PC-3 (cell line): Measurements from ENCODE around the gene RALGDS. TPM values are rescaled to one million over a fixed set of nuclear protein-coding genes. Genes with fewer than 3 reads are reported as not detected.
A peak's percentile ranks its signal among the peaks of the same experiment; 100 is the strongest.

Source experiments
- ATAC-seq: fragments of 200-7000 bp; cut with Tn5 transposase; 2 replicates; pipeline ENCODE4 v1.9.1; 2020; ENCODE audit warnings: mild to moderate bottlenecking, moderate library complexity
- BruUV-seq: library from RNA; stranded (reverse); fragments of 400-500 nt; replicated peaks from 2 replicates; lab custom pipeline; 2021; lab: Mats Ljungman, UMichigan
- CTCF ChIA-PET: fragments of 300-600 bp; sonication (Branson Sonifier 250); formaldehyde crosslinking; loops from one replicate; lab custom pipeline; 2022; ENCODE audit warnings: antibody characterized with exemption; lab: Charles Lee
- POLR2A ChIA-PET: fragments of 300-600 bp; sonication (Branson Sonifier 250); formaldehyde crosslinking; loops from one replicate; lab custom pipeline; 2022; ENCODE audit warnings: antibody characterized with exemption; ENCODE audit not compliant: unreplicated experiment; lab: Charles Lee
- DNase-seq: peaks from one replicate; pipeline ENCODE4 v3.0.0-alpha.2; 2015
- H2AFZ ChIP-seq: fragments of 300-600 bp; sonication (generic); 2 replicates; pipeline ENCODE4 v1.6.0; 2016; ENCODE audit warnings: antibody characterized with exemption, low read length
- H3F3A ChIP-seq: fragments of 300-600 bp; sonication (generic); one replicate; pipeline ENCODE4 v1.6.0; 2017; ENCODE audit warnings: antibody characterized with exemption, low read length, control low read depth, mild to moderate bottlenecking; ENCODE audit not compliant: unreplicated experiment
- H3K27ac ChIP-seq: fragments of 300-600 bp; sonication (generic); 2 replicates; pipeline ENCODE4 v1.5.1; 2016; ENCODE audit warnings: mild to moderate bottlenecking, low read length
- H3K27me3 ChIP-seq: fragments of 300-600 bp; sonication (generic); 2 replicates; pipeline ENCODE4 v1.6.1; 2016; ENCODE audit warnings: low read length, mixed read lengths
- H3K36me3 ChIP-seq: fragments of 300-600 bp; sonication (generic); 2 replicates; pipeline ENCODE4 v1.6.1; 2016; ENCODE audit warnings: low read depth, mixed run types, low read length, mixed read lengths
- H3K4me1 ChIP-seq: fragments of 300-600 bp; sonication (generic); 2 replicates; pipeline ENCODE4 v1.5.1; 2016; ENCODE audit warnings: low read length; ENCODE audit not compliant: insufficient read depth
- H3K4me2 ChIP-seq: fragments of 300-600 bp; sonication (generic); 2 replicates; pipeline ENCODE4 v1.6.0; 2016; ENCODE audit warnings: low read length
- H3K4me3 ChIP-seq: fragments of 300-600 bp; sonication (generic); 2 replicates; pipeline ENCODE4 v1.5.1; 2016; ENCODE audit warnings: mild to moderate bottlenecking, low read length, mixed read lengths
- H3K79me2 ChIP-seq: fragments of 300-600 bp; sonication (generic); 2 replicates; pipeline ENCODE4 v1.6.1; 2017; ENCODE audit warnings: low read length, mixed read lengths
- H3K9ac ChIP-seq: fragments of 300-600 bp; sonication (generic); 2 replicates; pipeline ENCODE4 v1.6.0; 2016; ENCODE audit warnings: mild to moderate bottlenecking, low read length
- H3K9me2 ChIP-seq: fragments of 300-600 bp; sonication (generic); replicated peaks from 2 replicates; pipeline ENCODE4 v1.6.1; 2016; ENCODE audit warnings: mixed run types, low read length, mixed read lengths
- H3K9me3 ChIP-seq: fragments of 300-600 bp; sonication (generic); 2 replicates; pipeline ENCODE4 v1.6.1; 2016; ENCODE audit warnings: low read length, mixed read lengths
- H4K20me1 ChIP-seq: fragments of 300-600 bp; sonication (generic); 2 replicates; pipeline ENCODE4 v1.6.1; 2016; ENCODE audit warnings: low read length, mixed read lengths
- EZH2 ChIP-seq: fragments of 300-600 bp; sonication (generic); IDR thresholded peaks from one replicate; pipeline ENCODE4 v1.6.1; 2017; ENCODE audit warnings: antibody characterized with exemption, mild to moderate bottlenecking, low read length; ENCODE audit not compliant: unreplicated experiment
- EZH2phosphoT487 ChIP-seq: fragments of 300-600 bp; sonication (generic); IDR thresholded peaks from 2 replicates; pipeline ENCODE4 v1.6.1; 2018; ENCODE audit warnings: mild to moderate bottlenecking, antibody characterized with exemption, low read length, borderline replicate concordance
- intact Hi-C: fragments of 100-400 bp; cut with micrococcal nuclease; formaldehyde crosslinking; loops from 2 replicates; pipeline ENCODE4 v1.9.0; 2023
- total RNA-seq: library from RNA; depleted of rRNA; stranded (reverse); fragments of >200 nt; gene quantifications from 2 replicates; pipeline ENCODE4 v1.2.3, GENCODE V29; 2014
- TF ChIP-seq, protein P1 (sequence below): fragments of 300-600 bp; sonication (generic); conservative IDR thresholded peaks from 2 replicates; pipeline ENCODE4 v1.5.1; 2017; ENCODE audit warnings: antibody characterized with exemption, low read depth, mild to moderate bottlenecking, low read length

RALGDS gene
- total RNA-seq, 1 experiment from 2014 or later = 32.2 TPM

DNA sequence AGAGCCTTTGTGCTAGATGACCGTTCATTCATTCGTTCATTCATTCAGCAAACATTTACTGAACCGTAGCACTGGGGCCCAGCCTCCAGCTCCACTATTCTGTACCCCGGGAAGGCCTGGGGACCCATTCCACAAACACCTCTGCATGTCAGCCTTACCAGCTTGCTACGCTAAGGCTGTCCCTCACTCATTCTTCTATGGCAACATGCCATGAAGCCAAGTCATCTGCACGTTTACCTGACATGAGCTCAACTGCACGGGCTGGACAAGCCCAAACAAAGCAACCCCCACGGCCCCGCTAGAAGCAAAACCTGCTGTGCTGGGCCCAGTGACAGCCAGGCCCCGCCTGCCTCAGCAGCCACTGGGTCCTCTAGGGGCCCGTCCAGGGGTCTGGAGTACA is 53.2 kb downstream of the RALGDS start:
- no peaks in the 10 kb centered on the region for H3K9me2 ChIP-seq
- no peaks in the 10 kb centered on the region for H4K20me1 ChIP-seq
- no peak overlapping the region for H3K4me3 ChIP-seq
- no peak overlapping the region for H3K9ac ChIP-seq
- H3K27ac ChIP-seq = no peak overlapping the region
- H3K36me3 ChIP-seq = no peaks in the 10 kb centered on the region
- H3F3A ChIP-seq = no peaks in the 10 kb centered on the region
- no peak for ATAC-seq
- H3K4me2 ChIP-seq = no peak overlapping the region
- POLR2A ChIA-PET = no interaction called here
- no peaks in the 10 kb centered on the region for H3K9me3 ChIP-seq
- TF ChIP-seq, protein P1, sequence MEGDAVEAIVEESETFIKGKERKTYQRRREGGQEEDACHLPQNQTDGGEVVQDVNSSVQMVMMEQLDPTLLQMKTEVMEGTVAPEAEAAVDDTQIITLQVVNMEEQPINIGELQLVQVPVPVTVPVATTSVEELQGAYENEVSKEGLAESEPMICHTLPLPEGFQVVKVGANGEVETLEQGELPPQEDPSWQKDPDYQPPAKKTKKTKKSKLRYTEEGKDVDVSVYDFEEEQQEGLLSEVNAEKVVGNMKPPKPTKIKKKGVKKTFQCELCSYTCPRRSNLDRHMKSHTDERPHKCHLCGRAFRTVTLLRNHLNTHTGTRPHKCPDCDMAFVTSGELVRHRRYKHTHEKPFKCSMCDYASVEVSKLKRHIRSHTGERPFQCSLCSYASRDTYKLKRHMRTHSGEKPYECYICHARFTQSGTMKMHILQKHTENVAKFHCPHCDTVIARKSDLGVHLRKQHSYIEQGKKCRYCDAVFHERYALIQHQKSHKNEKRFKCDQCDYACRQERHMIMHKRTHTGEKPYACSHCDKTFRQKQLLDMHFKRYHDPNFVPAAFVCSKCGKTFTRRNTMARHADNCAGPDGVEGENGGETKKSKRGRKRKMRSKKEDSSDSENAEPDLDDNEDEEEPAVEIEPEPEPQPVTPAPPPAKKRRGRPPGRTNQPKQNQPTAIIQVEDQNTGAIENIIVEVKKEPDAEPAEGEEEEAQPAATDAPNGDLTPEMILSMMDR = no peak
- no peak for TF ChIP-seq EZH2phosphoT487
- TF ChIP-seq EZH2 = no peak
- H3K79me2 ChIP-seq = no peaks in the 10 kb centered on the region
- intact Hi-C loops = no loop called here
- no peaks in the 10 kb centered on the region for H3K27me3 ChIP-seq
- BruUV-seq = no TSS peak
- H2AFZ ChIP-seq = no peak overlapping the region
- CTCF ChIA-PET = no interaction called here
- H3K4me1 ChIP-seq = no peaks in the 10 kb centered on the region
- peak; percentile 24 for DNase-seq

DNA sequence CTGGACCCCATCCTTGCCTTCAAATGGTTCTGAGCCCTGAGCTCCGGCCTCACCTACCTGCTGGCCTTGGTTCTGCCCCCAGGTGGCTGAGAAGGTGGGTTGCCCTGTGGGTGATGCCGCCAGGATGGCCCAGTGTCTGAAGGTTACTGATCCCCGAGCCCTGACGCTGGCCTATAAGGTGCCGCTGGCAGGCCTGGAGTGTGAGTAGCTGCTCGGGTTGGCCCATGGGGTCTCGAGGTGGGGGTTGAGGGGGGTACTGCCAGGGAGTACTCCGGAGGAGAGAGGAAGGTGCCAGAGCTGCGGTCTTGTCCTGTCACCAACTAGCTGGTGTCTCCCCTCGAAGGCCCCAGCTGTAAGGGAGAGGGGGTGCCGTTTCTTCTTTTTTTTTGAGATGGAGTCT is 54.0 kb downstream of the RALGDS start:
- ATAC-seq (no peak), DNase-seq (no peak)
- no TSS peak for BruUV-seq
- H3K9ac ChIP-seq = no peak overlapping the region
- no peaks in the 10 kb centered on the region for H4K20me1 ChIP-seq
- no peak overlapping the region for H3K4me2 ChIP-seq
- intact Hi-C loops = no loop called here
- H3K79me2 ChIP-seq = no peaks in the 10 kb centered on the region
- ChIA-PET CTCF (interaction anchor here (0.6 kb wide), 1 partner anchor 39 kb away, joined by 5 read pairs; no protein-coding TSS in a partner anchor), POLR2A (no interaction called here)
- no peaks in the 10 kb centered on the region for H3K36me3 ChIP-seq
- H2AFZ ChIP-seq = no peak overlapping the region
- no peaks in the 10 kb centered on the region for H3K9me2 ChIP-seq
- H3F3A ChIP-seq = no peaks in the 10 kb centered on the region
- no peaks in the 10 kb centered on the region for H3K27me3 ChIP-seq
- no peaks in the 10 kb centered on the region for H3K9me3 ChIP-seq
- TF ChIP-seq, protein P1 = no peak
- TF ChIP-seq EZH2phosphoT487 (no peak), EZH2 (no peak)
- no peak overlapping the region for H3K27ac ChIP-seq
- H3K4me3 ChIP-seq = no peak overlapping the region
- no peaks in the 10 kb centered on the region for H3K4me1 ChIP-seq

DNA sequence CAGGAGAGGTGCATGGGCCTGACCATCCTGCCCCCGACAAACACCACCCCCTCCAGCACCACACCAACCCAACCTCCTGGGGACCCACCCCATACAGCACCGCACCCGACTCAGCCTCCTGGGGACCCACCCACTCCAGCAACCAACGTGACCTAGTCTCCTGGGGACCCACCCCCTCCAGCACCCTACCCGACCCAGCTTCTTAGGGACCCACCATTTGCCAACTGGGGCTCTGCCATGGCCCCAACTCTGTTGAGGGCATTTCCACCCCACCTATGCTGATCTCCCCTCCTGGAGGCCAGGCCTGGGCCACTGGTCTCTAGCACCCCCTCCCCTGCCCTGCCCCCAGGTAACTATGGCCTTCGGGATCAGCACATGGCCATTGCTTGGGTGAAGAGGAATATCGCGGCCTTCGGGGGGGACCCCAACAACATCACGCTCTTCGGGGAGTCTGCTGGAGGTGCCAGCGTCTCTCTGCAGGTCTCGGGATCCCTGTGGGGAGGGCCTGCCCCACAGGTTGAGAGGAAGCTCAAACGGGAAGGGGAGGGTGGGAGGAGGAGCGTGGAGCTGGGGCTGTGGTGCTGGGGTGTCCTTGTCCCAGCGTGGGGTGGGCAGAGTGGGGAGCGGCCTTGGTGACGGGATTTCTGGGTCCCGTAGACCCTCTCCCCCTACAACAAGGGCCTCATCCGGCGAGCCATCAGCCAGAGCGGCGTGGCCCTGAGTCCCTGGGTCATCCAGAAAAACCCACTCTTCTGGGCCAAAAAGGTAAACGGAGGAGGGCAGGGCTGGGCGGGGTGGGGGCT is 54.7 kb downstream of the RALGDS start:
- ChIA-PET CTCF (interaction anchor here (0.6 kb wide), 1 partner anchor 39 kb away, joined by 5 read pairs; no protein-coding TSS in a partner anchor), POLR2A (no interaction called here)
- no peaks in the 10 kb centered on the region for H3K9me3 ChIP-seq
- no peak for TF ChIP-seq EZH2
- TF ChIP-seq, protein P1 = no peak
- TF ChIP-seq EZH2phosphoT487 = no peak
- no peaks in the 10 kb centered on the region for H3K4me1 ChIP-seq
- no peaks in the 10 kb centered on the region for H3K27me3 ChIP-seq
- H3K27ac ChIP-seq = no peak overlapping the region
- H3K9ac ChIP-seq = no peak overlapping the region
- no peak for ATAC-seq
- no peaks in the 10 kb centered on the region for H3F3A ChIP-seq
- no peak overlapping the region for H3K4me3 ChIP-seq
- no TSS peak for BruUV-seq
- no peak for DNase-seq
- intact Hi-C loops = no loop called here
- H4K20me1 ChIP-seq = no peaks in the 10 kb centered on the region
- H3K36me3 ChIP-seq = no peaks in the 10 kb centered on the region
- H2AFZ ChIP-seq = no peak overlapping the region
- no peak overlapping the region for H3K4me2 ChIP-seq
- H3K9me2 ChIP-seq = no peaks in the 10 kb centered on the region
- H3K79me2 ChIP-seq = no peaks in the 10 kb centered on the region
